Endothelial cell of umbilical vein (primary cell): ENCODE data around the gene KANK2. TPM values are rescaled to one million over a fixed set of nuclear protein-coding genes. Genes with fewer than 3 reads are reported as not detected.

ENCODE experiments used
- BruUV-seq: library from RNA; stranded (reverse); fragments of 400-500 nt; replicated peaks from 2 replicates; lab custom pipeline; 2021; lab: Mats Ljungman, UMichigan
- CTCF ChIA-PET: fragments of 300-600, 350-600 bp; sonication (Branson Sonifier 250); formaldehyde crosslinking; loops from one replicate; lab custom pipeline; 2021; ENCODE audit warnings: antibody characterized with exemption, inconsistent platforms; lab: Charles Lee
- POLR2A ChIA-PET: fragments of 300-600, 350-600 bp; sonication (Branson Sonifier 250); formaldehyde crosslinking; loops from one replicate; lab custom pipeline; 2021; ENCODE audit warnings: antibody characterized with exemption, inconsistent platforms; lab: Charles Lee
- DNase-seq: peaks from one replicate; pipeline ENCODE4 v3.0.0-alpha.2; 2011; ENCODE audit warnings: low read depth, low spot score
- FAIRE-seq: peaks from 2 replicates; lab custom pipeline; 2011; peaks lifted over from hg19 to GRCh38; lab: Jason Lieb, UNC
- H2AFZ ChIP-seq: 2 replicates; pipeline ENCODE4 v1.6.0; 2012; ENCODE audit warnings: low read depth, low read length, control low read depth, inconsistent platforms
- H3K27ac ChIP-seq: 2 replicates; pipeline ENCODE4 v1.5.1; 2011; ENCODE audit warnings: low read depth, mild to moderate bottlenecking, control low read depth, low read length, moderate library complexity; ENCODE audit not compliant: insufficient read depth
- H3K27me3 ChIP-seq, 2 experiments: 2 replicates each; pipeline versions ENCODE4 v1.6.0 to v1.6.1; 2011; ENCODE audit warnings: low read length in 2 of 2, mixed read lengths in 1 of 2; ENCODE audit not compliant: control insufficient read depth in 2 of 2, insufficient read depth in 2 of 2
- H3K36me3 ChIP-seq, 2 experiments: 2 replicates in 1 of 2; 3 replicates in 1 of 2; pipeline ENCODE4 v1.5.1; 2011; ENCODE audit warnings: low read length in 2 of 2, mild to moderate bottlenecking in 1 of 2, moderate library complexity in 1 of 2; ENCODE audit not compliant: control insufficient read depth in 2 of 2, insufficient read depth in 2 of 2; ENCODE audit errors: extremely low read depth in 1 of 2
- H3K4me1 ChIP-seq: 3 replicates; pipeline ENCODE4 v1.5.1; 2011; ENCODE audit warnings: mild to moderate bottlenecking, low read length; ENCODE audit not compliant: control insufficient read depth, insufficient read depth; ENCODE audit errors: extremely low read depth
- H3K4me2 ChIP-seq: 2 replicates; pipeline ENCODE4 v1.6.1; 2011; ENCODE audit warnings: low read length, control low read depth, mixed read lengths; ENCODE audit not compliant: insufficient read depth
- H3K4me3 ChIP-seq, 3 experiments: fragments of 200-600 bp in 1 of 3; sonication (generic), shearing (Covaris generic) in 1 of 3; replicated peaks in 1 of 3; 2 replicates each; pipeline ENCODE4 v1.5.1; 2011 to 2016; ENCODE audit warnings: control low read depth in 3 of 3, low read length in 3 of 3, mild to moderate bottlenecking in 2 of 3, inconsistent platforms in 1 of 3, low read depth in 1 of 3, moderate library complexity in 1 of 3; ENCODE audit not compliant: insufficient read depth in 1 of 3
- H3K79me2 ChIP-seq: 2 replicates; pipeline ENCODE4 v1.6.0; 2012; ENCODE audit warnings: low read length, inconsistent platforms; ENCODE audit not compliant: control insufficient read depth, insufficient read depth
- H3K9ac ChIP-seq: replicated peaks from 2 replicates; pipeline ENCODE3; 2011; ENCODE audit warnings: low read length, control low read depth; ENCODE audit not compliant: insufficient read depth; ENCODE audit errors: extremely low read depth
- H3K9me1 ChIP-seq: replicated peaks from 3 replicates; pipeline ENCODE4 v1.6.0; 2011; ENCODE audit warnings: mild to moderate bottlenecking, low read length; ENCODE audit not compliant: control insufficient read depth, insufficient read depth; ENCODE audit errors: extremely low read depth
- H3K9me3 ChIP-seq: replicated peaks from 2 replicates; pipeline ENCODE4 v1.5.1; 2012; ENCODE audit warnings: low read length, inconsistent platforms; ENCODE audit not compliant: control insufficient read depth, insufficient read depth
- H4K20me1 ChIP-seq: replicated peaks from 2 replicates; pipeline ENCODE3; 2011; ENCODE audit warnings: mild to moderate bottlenecking, low read length; ENCODE audit not compliant: control insufficient read depth, insufficient read depth; ENCODE audit errors: extremely low read depth
- CTCF ChIP-seq, 2 donors: IDR thresholded peaks; 1 replicate in 1 of 2; 2 replicates in 1 of 2; pipeline ENCODE4 v1.5.1; 2011; ENCODE audit warnings: low read length in 2 of 2, mild to moderate bottlenecking in 2 of 2, moderate library complexity in 2 of 2, control low read depth in 1 of 2, inconsistent platforms in 1 of 2, low read depth in 1 of 2; ENCODE audit not compliant: insufficient read depth in 1 of 2; ENCODE audit errors: extremely low read depth in 1 of 2
- GATA2 ChIP-seq: IDR thresholded peaks from 2 replicates; pipeline ENCODE4 v1.7.0; 2011; ENCODE audit warnings: low read depth, mild to moderate bottlenecking, moderate library complexity, mixed read lengths, low read length; ENCODE audit not compliant: insufficient read length, insufficient read depth
- JUN ChIP-seq: IDR thresholded peaks from 2 replicates; pipeline ENCODE4 v1.6.1; 2011; ENCODE audit warnings: borderline replicate concordance, low read depth; ENCODE audit not compliant: insufficient read length, insufficient read depth
- MAX ChIP-seq: IDR thresholded peaks from 2 replicates; pipeline ENCODE4 v1.6.1; 2011; ENCODE audit not compliant: insufficient read depth, insufficient read length
- dilution Hi-C: fragments of 300-500 bp; cut with MboI; formaldehyde crosslinking; loops from one replicate; pipeline ENCODE4 v1.15.0; 2019; ENCODE audit warnings: low sequenced_read_pairs; ENCODE audit not compliant: extremely low pct_ligation_motif_present
- intact Hi-C: fragments of 100-400 bp; cut with micrococcal nuclease; formaldehyde crosslinking; loops from one replicate; pipeline ENCODE4 v1.10.0; 2022
- polyA plus RNA-seq, 4 experiments: library from polyadenylated mRNA; depleted of rRNA in 3 of 4; stranded (reverse) in 3 of 4; unstranded in 1 of 4; fragments of >200 nt; gene quantifications; 2 replicates each; pipeline versions ENCODE4 v1.2.1 to v1.2.3, GENCODE V29; 2011 to 2012; ENCODE audit warnings: missing spikeins in 1 of 4
- total RNA-seq: library from RNA; stranded (reverse); gene quantifications from 2 replicates; pipeline ENCODE4 v1.2.3, GENCODE V29; 2021

The KANK2 gene
- total and polyA plus RNA-seq, 2 donors (not counting 3 experiments of a cell fraction or from before 2014, with no cell fraction given), result 41.7 to 77.9 TPM

GRCh38 chr19:11198769-11199424 lies 1.6 kb upstream of the KANK2 start:
- peaks cover 20% of the 10 kb centered on the region for H3K4me1 ChIP-seq
- peak; percentile 21 for FAIRE-seq
- dilution Hi-C loops (no loop called here), intact Hi-C loops (no loop called here)
- H3K9ac ChIP-seq, result no peak overlapping the region
- peaks cover 5 to 33% of the 10 kb centered on the region in 2 experiments for H3K36me3 ChIP-seq
- H3K4me3 ChIP-seq, result no peak overlapping the region
- H3K9me1 ChIP-seq, result no peaks in the 10 kb centered on the region
- peaks cover 21% of the 10 kb centered on the region for H3K79me2 ChIP-seq
- H3K27ac ChIP-seq, result no peak overlapping the region
- no peaks in the 10 kb centered on the region for H3K27me3 ChIP-seq
- no peak overlapping the region for H2AFZ ChIP-seq
- DNase-seq, result no peak
- H4K20me1 ChIP-seq, result no peaks in the 10 kb centered on the region
- no peaks in the 10 kb centered on the region for H3K9me3 ChIP-seq
- BruUV-seq, result no TSS peak
- ChIA-PET CTCF (interaction anchor here (1.0 to 2.2 kb wide), 3 partner anchors 11 to 72 kb away, joined by 3 to 17 read pairs (median 5); no protein-coding TSS in a partner anchor), POLR2A (interaction anchor here (0.6 kb wide), 1 partner anchor 74 kb away, joined by 3 read pairs; no protein-coding TSS in a partner anchor)
- TF ChIP-seq CTCF (IDR thresholded peaks at IDR 0.05; ENCODE audit: extremely low read depth in 1 of 2, insufficient read depth in 1 of 2, low read depth in 1 of 2, low read length in 2 of 2) (no peak), MAX (no peak), GATA2 (no peak), JUN (no peak)
- no peak overlapping the region for H3K4me2 ChIP-seq
